NCI-H2227 (cell line): ENCODE results near the gene GPALPP1.
A peak's percentile ranks its signal among the peaks of the same experiment; 100 is the strongest.
"Not testable (repeated sequence)": the region's sequence is repeated elsewhere in the genome, so short reads cannot be mapped to it uniquely, and the experiment has no call there.

ENCODE experiments used
- DNase-seq: peaks from one replicate; lab custom pipeline; 2025; ENCODE audit not compliant: unreplicated experiment; lab: John Stamatoyannopoulos, UW

Gene GPALPP1, protein sequence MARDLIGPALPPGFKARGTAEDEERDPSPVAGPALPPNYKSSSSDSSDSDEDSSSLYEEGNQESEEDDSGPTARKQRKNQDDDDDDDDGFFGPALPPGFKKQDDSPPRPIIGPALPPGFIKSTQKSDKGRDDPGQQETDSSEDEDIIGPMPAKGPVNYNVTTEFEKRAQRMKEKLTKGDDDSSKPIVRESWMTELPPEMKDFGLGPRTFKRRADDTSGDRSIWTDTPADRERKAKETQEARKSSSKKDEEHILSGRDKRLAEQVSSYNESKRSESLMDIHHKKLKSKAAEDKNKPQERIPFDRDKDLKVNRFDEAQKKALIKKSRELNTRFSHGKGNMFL

GRCh38 chr13:44989071-44989889 is at the start of gene GPALPP1, which contains the start of gene NUFIP1:
TSS of gene GPALPP1 (plus strand) at chr13:44989538. CDS start at chr13:44989655, 117 bp downstream.
TSS of gene NUFIP1 (minus strand) at chr13:44989471. CDS start at chr13:44989436, 35 bp downstream.
- peak; percentile 91 for DNase-seq

DNA sequence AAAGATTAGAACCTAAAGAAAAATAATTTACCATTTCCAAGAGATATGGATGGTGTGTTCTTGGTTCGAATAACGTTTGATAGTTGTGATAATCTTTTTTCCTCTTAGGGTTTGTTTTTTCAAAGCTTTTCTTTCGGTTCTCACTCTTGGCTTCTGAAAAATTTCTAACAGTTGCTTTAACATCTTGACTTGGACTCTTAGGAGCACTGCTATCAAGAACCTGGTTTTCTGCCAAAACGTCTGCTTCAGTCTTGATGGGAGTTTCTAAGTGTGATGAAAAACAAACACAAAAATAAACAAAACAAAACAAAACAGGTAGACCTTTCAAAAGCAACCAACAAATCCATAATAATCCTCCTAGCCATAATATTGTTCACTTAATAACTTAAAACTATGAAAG is 45.9 kb upstream of the GPALPP1 start:
- DNase-seq: not testable (repeated sequence)

GRCh38 chr13:44951184-44951583 is 38.2 kb upstream of the GPALPP1 start:
- DNase-seq: no peak

- DNase-seq: no peak
Measured at GRCh38 chr13:44952671-44953070, 36.7 kb upstream of the GPALPP1 start.

- no peak for DNase-seq
Measured at GRCh38 chr13:44954224-44954623, 35.1 kb upstream of the GPALPP1 start.

DNA sequence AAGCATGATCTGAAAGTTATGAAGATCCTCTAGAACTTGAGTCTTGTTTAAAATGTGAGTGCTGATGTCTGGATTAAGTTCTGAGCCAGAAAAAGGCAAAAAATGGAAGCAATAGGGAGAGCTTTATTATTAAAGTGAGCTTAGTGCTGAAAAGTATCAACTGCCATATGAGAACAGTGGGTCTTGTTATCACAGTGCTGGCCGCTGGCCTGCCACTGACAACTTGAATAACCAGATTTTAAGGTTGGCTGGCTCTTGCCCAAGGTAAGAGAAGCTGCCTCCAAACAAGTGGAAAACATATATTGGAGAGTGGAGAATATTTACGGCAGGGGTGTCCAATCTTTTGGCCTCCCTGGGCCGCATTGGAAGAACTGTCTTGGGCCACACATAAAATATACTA is 33.9 kb upstream of the GPALPP1 start:
- no peak for DNase-seq

GRCh38 chr13:44961997-44962396 is 27.3 kb upstream of the GPALPP1 start:
- DNase-seq: no peak

DNA sequence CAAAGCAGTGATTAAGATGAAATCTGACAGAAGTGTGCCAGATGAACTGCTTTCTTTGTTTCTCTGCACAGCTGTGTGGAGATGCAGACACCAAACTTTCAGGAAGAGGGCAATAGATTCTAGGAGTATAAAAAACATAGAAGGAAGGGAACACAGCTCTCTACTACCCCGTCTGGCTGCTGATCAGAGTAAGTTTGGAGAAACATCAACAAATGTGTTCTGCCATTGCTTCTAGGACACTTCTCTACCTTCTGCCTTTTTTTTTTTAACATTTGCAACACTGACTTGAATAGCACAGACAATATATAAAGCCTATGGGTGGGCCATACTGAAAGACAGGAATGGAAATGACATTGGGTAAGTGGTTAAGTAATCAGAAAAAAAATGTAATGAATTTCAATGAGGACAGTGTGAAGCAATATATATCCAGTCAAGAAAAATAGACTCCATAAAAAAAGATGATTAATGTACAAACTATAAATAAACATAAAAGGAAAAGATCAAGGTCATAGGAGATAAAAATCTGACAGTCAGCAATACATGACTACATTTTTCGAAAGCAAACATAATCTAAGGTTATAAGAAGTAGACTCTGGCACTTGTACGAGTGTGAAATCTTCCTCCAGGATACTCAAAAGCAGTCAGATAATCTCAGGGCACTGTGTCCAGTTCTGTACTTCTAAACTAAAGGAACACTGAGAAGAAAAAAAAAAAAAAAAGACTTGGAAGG is 21.5 kb upstream of the GPALPP1 start:
- no peak for DNase-seq

- no peak for DNase-seq
Measured at GRCh38 chr13:44968434-44968815, 20.9 kb upstream of the GPALPP1 start.

DNA sequence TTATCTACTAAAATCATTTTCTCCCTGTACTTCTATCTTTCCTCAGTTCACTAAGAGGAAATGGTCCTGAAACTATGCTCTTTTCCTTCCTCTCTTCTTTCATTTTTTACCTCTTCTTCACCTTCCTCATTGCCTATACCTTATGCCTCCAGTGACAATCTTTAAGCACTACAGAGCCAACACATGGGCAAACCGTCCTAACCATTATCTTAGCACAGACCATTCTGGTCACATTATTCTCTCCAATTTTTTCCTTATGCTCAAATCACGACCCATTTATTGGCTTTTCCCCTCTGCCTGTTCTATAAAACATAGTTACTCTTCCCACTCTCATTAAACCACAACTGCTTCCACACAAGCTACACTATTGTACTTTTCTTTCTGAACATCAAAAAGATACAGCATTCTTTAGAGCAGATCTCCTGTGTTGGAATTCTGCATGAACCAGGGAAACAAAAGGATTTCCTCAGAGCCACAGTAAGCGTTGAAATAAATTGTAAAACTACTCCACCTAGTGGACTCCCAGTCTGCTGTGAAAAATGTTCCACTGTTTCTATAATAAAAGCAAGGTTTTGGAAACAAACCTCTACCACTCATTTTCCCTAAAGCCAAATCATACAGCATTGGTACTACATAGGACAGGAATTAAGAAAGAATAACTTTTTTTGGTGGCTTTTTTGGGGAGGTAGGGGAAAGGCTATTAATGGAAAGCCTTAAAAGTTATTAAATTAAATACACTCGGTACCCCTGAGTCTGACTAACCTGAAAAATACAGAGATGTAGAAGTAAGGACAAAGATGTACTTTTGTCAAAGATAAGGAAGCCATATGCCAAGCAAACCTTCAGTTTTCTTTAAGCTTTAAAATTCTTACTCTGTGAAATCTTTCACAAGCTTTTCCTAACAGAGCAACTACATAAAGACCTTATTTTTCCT is 19.5 kb upstream of the GPALPP1 start:
- DNase-seq: peak; percentile 64

- DNase-seq: no peak
Measured at GRCh38 chr13:44971656-44972595, 17.4 kb upstream of the GPALPP1 start.

- peak; percentile 29 for DNase-seq
Measured at GRCh38 chr13:44972956-44973581, 16.3 kb upstream of the GPALPP1 start.

DNA sequence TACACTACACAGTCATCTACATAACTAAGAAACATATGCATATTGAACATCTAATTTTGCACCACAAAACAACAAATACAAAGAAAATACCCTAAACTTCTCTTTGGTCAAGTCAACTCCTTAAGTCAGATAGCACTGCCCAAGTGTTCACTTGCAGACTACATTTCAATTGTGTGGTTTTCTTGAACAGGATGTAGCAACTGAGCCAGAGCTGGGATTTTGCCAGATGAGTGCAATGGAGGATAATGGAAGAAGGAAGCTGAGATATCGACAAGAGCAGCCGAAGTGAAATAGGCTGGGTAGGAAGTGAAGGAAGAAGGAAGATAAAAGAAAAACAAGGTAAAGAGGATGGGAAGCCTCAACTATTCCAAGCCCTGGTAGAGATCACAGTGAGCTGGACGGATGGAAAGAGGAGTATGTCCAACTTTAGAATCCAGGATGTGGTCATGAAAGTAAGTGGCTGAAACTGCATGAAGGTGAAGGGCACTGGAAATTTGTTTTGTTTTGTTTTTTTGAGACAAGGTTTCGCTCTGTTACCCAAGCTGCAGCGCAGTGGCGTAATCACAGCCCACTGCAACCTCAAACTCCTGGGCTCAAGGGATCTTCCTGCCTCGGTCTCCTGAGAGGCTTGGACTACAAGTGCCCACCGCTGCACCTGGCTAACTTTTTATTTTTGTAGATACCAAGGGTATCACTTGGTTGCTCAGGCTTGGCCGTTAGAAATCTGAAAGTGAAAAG is 15.1 kb upstream of the GPALPP1 start:
- DNase-seq: no peak

- DNase-seq: no peak
Measured at GRCh38 chr13:44976196-44976595, 13.1 kb upstream of the GPALPP1 start.

DNA sequence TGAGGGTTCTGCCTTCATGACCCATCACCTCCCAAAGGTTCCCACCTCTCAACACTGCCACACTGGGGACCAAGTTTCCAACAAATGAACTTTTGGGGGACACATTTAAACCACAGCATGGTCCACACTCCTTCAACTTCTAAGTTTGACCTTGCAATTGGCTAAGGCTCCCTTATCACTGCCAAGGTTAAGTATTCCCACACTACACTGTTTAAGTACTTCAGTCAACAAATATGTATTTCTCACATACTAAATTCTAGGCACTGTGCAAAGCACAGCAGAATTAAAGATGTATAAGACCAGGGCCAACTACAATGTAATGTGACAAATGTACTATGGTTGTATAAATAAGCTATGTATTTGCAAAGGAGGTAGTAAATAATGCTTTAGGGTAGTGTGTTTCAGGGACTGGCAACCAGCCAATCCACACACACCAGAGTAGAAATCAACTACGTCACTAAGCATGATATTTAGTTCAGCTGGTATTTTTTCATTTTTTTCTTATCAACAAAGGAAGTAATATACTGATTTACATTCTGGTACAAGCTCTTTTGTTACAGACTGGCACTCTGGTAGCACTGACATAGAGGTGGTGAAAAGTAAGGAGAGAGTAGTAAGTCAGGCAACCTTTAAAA is 12.3 kb upstream of the GPALPP1 start:
- DNase-seq: no peak

GRCh38 chr13:44978328-44978727 is 11.0 kb upstream of the GPALPP1 start:
- no peak for DNase-seq

DNA sequence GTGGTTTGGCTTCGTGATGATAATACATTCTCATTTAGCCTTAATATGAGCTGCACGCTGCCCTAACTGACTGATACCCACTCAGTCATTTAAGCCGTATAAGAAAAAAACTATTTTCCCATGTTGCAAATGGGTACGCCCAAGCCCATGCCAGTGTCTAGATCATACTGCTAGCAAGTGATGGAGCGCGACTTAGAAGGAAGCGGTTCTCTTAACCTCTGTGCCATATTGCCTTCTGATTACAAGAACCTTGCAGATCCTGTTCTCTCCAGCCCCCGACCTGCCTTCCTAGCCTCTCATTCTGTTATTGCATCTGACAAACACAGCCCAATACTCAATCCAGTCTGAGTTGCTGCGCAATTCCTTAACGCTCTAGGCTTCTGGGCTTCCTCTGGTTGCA is 603 bp downstream of the GPALPP1 start:
- no peak for DNase-seq

DNA sequence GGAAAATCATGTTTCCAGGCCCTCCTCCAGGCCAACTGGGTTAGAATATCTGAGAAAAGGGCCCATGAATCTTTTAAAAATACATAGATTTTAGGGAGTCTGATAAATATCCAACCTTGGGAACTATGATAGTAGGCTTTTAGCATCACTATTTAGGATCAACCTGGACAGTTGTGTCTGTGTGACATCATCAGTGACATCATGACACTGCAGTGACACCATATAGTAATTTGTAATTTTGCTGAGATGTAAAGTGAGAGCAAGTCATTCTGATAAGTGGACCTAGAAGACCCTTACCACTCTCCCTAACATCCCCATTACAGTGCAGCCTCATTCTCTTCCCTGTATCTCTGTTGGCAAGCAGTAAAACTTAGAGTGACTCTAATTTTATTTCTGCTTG is 14.1 kb downstream of the GPALPP1 start:
- DNase-seq: no peak
